DND-41 (cell line): ENCODE results near the gene TRAF3IP3.

Experiments
- ATAC-seq: fragments of 200-7000 bp; cut with Tn5 transposase; 3 replicates; pipeline ENCODE4 v1.9.1; 2021; ENCODE audit warnings: low read depth; ENCODE audit not compliant: insufficient read depth
- DNase-seq: peaks from one replicate; pipeline ENCODE4 v3.0.0-alpha.2; 2020
- H2AFZ ChIP-seq: 2 replicates; pipeline ENCODE4 v1.6.0; 2012; ENCODE audit warnings: low read depth, low read length
- H3K27ac ChIP-seq: 2 replicates; pipeline ENCODE4 v1.5.1; 2012; ENCODE audit warnings: low read length, inconsistent platforms
- H3K27me3 ChIP-seq: fragments of 200-600 bp; sonication (generic); 2 replicates; pipeline ENCODE4 v1.6.0; 2012; ENCODE audit warnings: low read length, mild to moderate bottlenecking, inconsistent platforms; ENCODE audit not compliant: insufficient read depth, poor library complexity
- H3K36me3 ChIP-seq: 2 replicates; pipeline ENCODE4 v1.5.1; 2012; ENCODE audit warnings: low read length, inconsistent platforms; ENCODE audit not compliant: insufficient read depth
- H3K4me1 ChIP-seq: 2 replicates; pipeline ENCODE4 v1.5.1; 2012; ENCODE audit warnings: mild to moderate bottlenecking, low read length; ENCODE audit not compliant: insufficient read depth
- H3K4me2 ChIP-seq: 2 replicates; pipeline ENCODE4 v1.6.0; 2012; ENCODE audit warnings: mild to moderate bottlenecking, moderate library complexity, low read length, inconsistent platforms; ENCODE audit not compliant: insufficient read depth
- H3K4me3 ChIP-seq, 2 experiments: fragments of 200-600 bp in 1 of 2; shearing (Covaris generic) in 1 of 2; 2 replicates each; pipeline ENCODE4 v1.5.1; 2012 to 2016; ENCODE audit warnings: inconsistent platforms in 2 of 2, low read length in 2 of 2, mild to moderate bottlenecking in 2 of 2, low read depth in 1 of 2, moderate library complexity in 1 of 2
- H3K79me2 ChIP-seq: 2 replicates; pipeline ENCODE4 v1.6.0; 2012; ENCODE audit warnings: low read length, inconsistent platforms; ENCODE audit not compliant: insufficient read depth
- H3K9ac ChIP-seq: 2 replicates; pipeline ENCODE4 v1.6.0; 2012; ENCODE audit warnings: low read depth, mild to moderate bottlenecking, inconsistent platforms, low read length, moderate library complexity
- H3K9me3 ChIP-seq: 2 replicates; pipeline ENCODE4 v1.5.1; 2012; ENCODE audit warnings: low read length, moderate library complexity, mild to moderate bottlenecking, inconsistent platforms; ENCODE audit not compliant: insufficient read depth, severe bottlenecking
- H4K20me1 ChIP-seq: 2 replicates; pipeline ENCODE4 v1.6.0; 2012; ENCODE audit warnings: low read length; ENCODE audit not compliant: insufficient read depth
- EZH2 ChIP-seq: IDR thresholded peaks from 3 replicates; pipeline ENCODE4 v1.6.1; 2012; ENCODE audit warnings: borderline replicate concordance, low read depth, mild to moderate bottlenecking, moderate library complexity, low read length, inconsistent platforms; ENCODE audit not compliant: severe bottlenecking
- TF ChIP-seq, protein P1 (sequence below): IDR thresholded peaks from 2 replicates; pipeline ENCODE4 v1.5.1; 2012; ENCODE audit warnings: borderline replicate concordance, low read length, moderate library complexity, mild to moderate bottlenecking; ENCODE audit not compliant: poor library complexity, severe bottlenecking; ENCODE audit errors: extremely low read depth

TRAF3IP3 gene

GRCh38 chr1:209823143-209824041 is 67.5 kb downstream of the TRAF3IP3 start:
- Histone ChIP-seq H3K4me2 (peak overlapping the region; percentile 34; the same call in 1 of the 2 replicates), H3K9ac (no peak overlapping the region), H4K20me1 (no peaks in the 10 kb centered on the region), H3K27me3 (peaks cover 6% of the 10 kb centered on the region), H3K27ac (no peak overlapping the region), H3K9me3 (no peaks in the 10 kb centered on the region), H3K79me2 (peaks cover 6% of the 10 kb centered on the region), H3K4me3 (no peak overlapping the region), H2AFZ (peak overlapping the region; percentile 66), H3K36me3 (no peaks in the 10 kb centered on the region), H3K4me1 (peaks cover 20% of the 10 kb centered on the region)
- ATAC-seq (peak; percentile 58), DNase-seq (peak; percentile 35)
- TF ChIP-seq EZH2 = no peak
- TF ChIP-seq, protein P1, sequence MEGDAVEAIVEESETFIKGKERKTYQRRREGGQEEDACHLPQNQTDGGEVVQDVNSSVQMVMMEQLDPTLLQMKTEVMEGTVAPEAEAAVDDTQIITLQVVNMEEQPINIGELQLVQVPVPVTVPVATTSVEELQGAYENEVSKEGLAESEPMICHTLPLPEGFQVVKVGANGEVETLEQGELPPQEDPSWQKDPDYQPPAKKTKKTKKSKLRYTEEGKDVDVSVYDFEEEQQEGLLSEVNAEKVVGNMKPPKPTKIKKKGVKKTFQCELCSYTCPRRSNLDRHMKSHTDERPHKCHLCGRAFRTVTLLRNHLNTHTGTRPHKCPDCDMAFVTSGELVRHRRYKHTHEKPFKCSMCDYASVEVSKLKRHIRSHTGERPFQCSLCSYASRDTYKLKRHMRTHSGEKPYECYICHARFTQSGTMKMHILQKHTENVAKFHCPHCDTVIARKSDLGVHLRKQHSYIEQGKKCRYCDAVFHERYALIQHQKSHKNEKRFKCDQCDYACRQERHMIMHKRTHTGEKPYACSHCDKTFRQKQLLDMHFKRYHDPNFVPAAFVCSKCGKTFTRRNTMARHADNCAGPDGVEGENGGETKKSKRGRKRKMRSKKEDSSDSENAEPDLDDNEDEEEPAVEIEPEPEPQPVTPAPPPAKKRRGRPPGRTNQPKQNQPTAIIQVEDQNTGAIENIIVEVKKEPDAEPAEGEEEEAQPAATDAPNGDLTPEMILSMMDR = peak; percentile 82

DNA sequence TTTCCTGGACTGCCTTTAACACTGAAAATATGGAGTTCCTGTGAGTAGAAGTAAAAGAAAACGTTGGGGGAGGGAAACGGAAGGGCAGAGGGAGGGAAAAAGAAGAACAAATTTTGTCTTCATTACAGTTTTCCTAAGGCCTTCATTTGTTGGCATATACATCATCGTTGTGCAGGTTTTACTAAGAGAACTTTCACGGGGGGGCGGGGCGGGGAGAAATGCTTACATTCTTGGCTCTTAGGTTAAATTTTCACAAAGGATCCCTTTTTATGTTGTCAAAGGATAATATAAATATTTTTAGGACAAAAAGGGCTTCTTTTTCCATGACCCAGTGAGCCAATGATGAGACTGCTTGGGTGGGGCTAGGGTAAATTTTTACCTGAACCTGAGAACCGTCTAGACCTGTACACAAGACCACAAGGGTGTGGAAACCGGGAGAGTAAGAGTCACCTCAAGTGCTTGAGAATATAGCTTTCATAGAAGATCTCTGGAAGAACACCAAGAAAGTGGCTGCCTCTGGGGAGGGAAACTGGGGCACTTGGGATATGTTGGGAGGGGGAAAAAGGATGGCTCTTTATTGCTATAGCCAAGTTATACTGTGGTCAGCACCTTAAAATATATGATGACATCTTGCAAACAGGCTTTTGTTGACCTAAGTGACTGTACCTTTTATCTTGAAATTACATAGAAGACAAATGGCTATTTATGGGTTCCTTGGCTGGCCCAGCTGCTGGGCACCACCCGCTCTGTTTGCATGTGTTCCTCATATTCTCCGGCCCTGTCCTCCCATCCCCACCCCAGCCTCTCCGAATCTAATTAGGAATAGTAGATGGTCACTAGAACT is 70.0 kb downstream of the TRAF3IP3 start:
- no peak overlapping the region for H3K27ac ChIP-seq
- ATAC-seq = no peak

DNA sequence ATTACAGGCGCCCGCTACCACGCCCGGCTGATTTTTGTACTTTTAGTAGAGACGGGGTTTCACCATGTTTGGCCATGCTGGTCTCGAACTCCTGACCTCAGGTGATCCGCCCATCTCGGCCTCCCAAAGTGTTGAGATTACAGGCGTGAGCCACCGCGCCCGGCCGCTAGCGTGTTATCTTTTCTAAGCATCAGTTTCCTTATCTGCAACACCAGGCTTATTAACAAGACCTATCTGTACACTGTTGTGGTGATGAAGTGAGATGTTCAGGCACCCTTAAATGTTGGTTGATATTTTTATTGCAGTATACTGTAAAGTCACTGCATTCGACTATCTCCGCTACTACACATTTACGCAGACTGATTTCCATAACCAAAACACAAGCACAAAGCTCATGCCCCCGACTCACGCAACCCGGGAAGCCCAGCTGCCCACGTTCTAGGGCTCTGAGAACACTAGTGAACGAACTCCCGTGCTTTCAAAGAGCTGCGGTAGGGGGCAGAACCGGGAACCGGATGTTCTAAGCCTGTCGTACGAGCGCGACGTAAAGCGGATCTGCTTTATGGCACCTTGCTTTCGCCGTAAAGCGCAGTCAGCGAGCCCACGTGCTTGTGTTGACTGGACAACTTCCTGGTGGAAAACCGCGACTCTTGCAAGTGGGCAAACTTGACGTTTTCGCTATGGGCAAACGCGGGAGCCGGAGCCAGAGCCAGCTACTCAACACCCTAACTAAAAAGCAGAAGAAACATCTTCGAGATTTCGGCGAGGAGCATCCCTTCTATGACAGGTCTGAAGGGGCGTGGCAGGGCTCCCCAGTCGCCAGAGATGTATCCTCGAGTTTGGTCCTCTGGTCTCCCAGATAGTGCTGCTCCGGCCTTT is 71.8 kb downstream of the TRAF3IP3 start, which contains the start of gene UTP25:
UTP25 (plus strand) TSS at position 589 of the 879 bp plus-strand sequence; CDS start at position 681, 92 bp downstream.
- TF ChIP-seq, protein P1 = peak; percentile 80
- TF ChIP-seq EZH2 = no peak
- peak within 1 kb of the TSS; percentile 68 for H3K4me2 ChIP-seq
- H3K4me3 ChIP-seq = peak within 1 kb of the TSS; percentile 80 to 82
- peaks cover 35% of the 10 kb centered on the region for H3K4me1 ChIP-seq
- H3K9me3 ChIP-seq = no peaks in the 10 kb centered on the region
- H2AFZ ChIP-seq = peak within 1 kb of the TSS; percentile 86
- H3K36me3 ChIP-seq = peaks cover 30% of the 10 kb centered on the region
- DNase-seq (peak; percentile 95), ATAC-seq (peak; percentile 93)
- peak within 1 kb of the TSS; percentile 67 for H3K9ac ChIP-seq
- H3K79me2 ChIP-seq = peaks cover 36% of the 10 kb centered on the region
- peak within 1 kb of the TSS; percentile 95 for H3K27ac ChIP-seq
- H3K27me3 ChIP-seq = no peaks in the 10 kb centered on the region
- H4K20me1 ChIP-seq = no peaks in the 10 kb centered on the region

More for the DNA sequence above, 70.0 kb downstream of the TRAF3IP3 start:
- Histone ChIP-seq H3K4me1 (peaks cover 36% of the 10 kb centered on the region), H2AFZ (no peak overlapping the region), H3K27me3 (peaks cover 4% of the 10 kb centered on the region), H3K36me3 (peaks cover 13% of the 10 kb centered on the region; the same call in 1 of the 2 replicates), H3K9ac (no peak overlapping the region), H3K9me3 (no peaks in the 10 kb centered on the region), H3K4me2 (no peak overlapping the region), H4K20me1 (no peaks in the 10 kb centered on the region), H3K79me2 (peaks cover 29% of the 10 kb centered on the region), H3K4me3 (no peak overlapping the region)
- no peak for DNase-seq
- TF ChIP-seq, protein P1 = no peak
- no peak for TF ChIP-seq EZH2
